ENCODE measurements around the gene ARHGAP23. TPM values are rescaled to one million over a fixed set of nuclear protein-coding genes. Genes with fewer than 3 reads are reported as not detected.
A peak's percentile ranks its signal among the peaks of the same experiment; 100 is the strongest.

The ARHGAP23 gene
- total RNA-seq, 1 donor from 2014 or later, result 25.6 TPM

DNA sequence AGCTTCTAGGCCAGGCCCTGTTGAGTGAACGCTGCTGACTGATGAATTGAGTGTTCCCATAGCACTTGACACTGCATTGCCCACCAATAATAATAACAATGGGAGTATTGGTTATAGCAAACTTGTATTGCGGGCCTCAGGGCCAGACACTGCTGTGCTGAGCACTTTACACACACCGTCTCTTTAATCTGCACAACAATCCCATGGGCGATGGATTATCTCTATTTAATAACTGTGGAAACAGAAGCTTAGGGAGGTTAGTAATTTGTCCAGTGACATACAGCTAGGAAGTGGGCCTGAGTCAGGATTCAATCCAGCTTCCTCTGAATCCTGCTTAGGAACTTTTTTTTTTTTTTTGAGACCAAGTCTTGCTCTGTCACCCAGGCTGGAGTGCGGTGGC, 11.2 kb downstream of the ARHGAP23 start:
- H3K4me1 ChIP-seq (ENCODE audit: control insufficient read depth in 3 of 3, insufficient read depth in 3 of 3, low read length in 3 of 3), result peaks cover 26 to 57% (median 55%) of the 10 kb centered on the region in 3 donors
- no peak overlapping the region for H3K9ac ChIP-seq (ENCODE audit: low read depth in 1 of 3, low read length in 3 of 3)
- H3K27me3 ChIP-seq (ENCODE audit: control insufficient read depth in 3 of 3, insufficient read depth in 3 of 3, low read length in 3 of 3), result no peaks in the 10 kb centered on the region
- H3K27ac ChIP-seq (ENCODE audit: low read depth, low read length), result no peak overlapping the region
- H3K36me3 ChIP-seq (ENCODE audit: control insufficient read depth in 3 of 3, insufficient read depth in 3 of 3, low read length in 3 of 3), result peaks cover 0 to 2% (median 0%) of the 10 kb centered on the region in 3 donors
- H3K4me3 ChIP-seq (ENCODE audit: low read length in 3 of 3), result no peak overlapping the region
- H3K9me3 ChIP-seq (ENCODE audit: control insufficient read depth in 3 of 3, low read length in 3 of 3), result no peaks in the 10 kb centered on the region

GRCh38 chr17:38440614-38441397, 12.5 kb downstream of the ARHGAP23 start:
- Histone ChIP-seq H3K9me3 (ENCODE audit: control insufficient read depth in 3 of 3, low read length in 3 of 3) (no peaks in the 10 kb centered on the region), H3K4me3 (ENCODE audit: low read length in 3 of 3) (peak overlapping the region in 2 of 3 donors; percentile 6 to 41), H3K27ac (ENCODE audit: low read depth, low read length) (peak overlapping the region; percentile 59), H3K27me3 (ENCODE audit: control insufficient read depth in 3 of 3, insufficient read depth in 3 of 3, low read length in 3 of 3) (no peaks in the 10 kb centered on the region), H3K36me3 (ENCODE audit: control insufficient read depth in 3 of 3, insufficient read depth in 3 of 3, low read length in 3 of 3) (peaks cover 0 to 2% (median 0%) of the 10 kb centered on the region in 3 donors), H3K4me1 (ENCODE audit: control insufficient read depth in 3 of 3, insufficient read depth in 3 of 3, low read length in 3 of 3) (peaks cover 26 to 59% (median 53%) of the 10 kb centered on the region in 3 donors), H3K9ac (ENCODE audit: low read depth in 1 of 3, low read length in 3 of 3) (peak overlapping the region in 2 of 3 donors; percentile 63 to 72)

- peaks cover 26 to 56% (median 49%) of the 10 kb centered on the region in 3 donors for H3K4me1 ChIP-seq (ENCODE audit: control insufficient read depth in 3 of 3, insufficient read depth in 3 of 3, low read length in 3 of 3)
- no peaks in the 10 kb centered on the region for H3K27me3 ChIP-seq (ENCODE audit: control insufficient read depth in 3 of 3, insufficient read depth in 3 of 3, low read length in 3 of 3)
- H3K36me3 ChIP-seq (ENCODE audit: control insufficient read depth in 3 of 3, insufficient read depth in 3 of 3, low read length in 3 of 3), result peaks cover 0 to 2% (median 0%) of the 10 kb centered on the region in 3 donors
- H3K4me3 ChIP-seq (ENCODE audit: low read length in 3 of 3), result peak overlapping the region in 2 of 3 donors; percentile 6 to 41
- no peaks in the 10 kb centered on the region for H3K9me3 ChIP-seq (ENCODE audit: control insufficient read depth in 3 of 3, low read length in 3 of 3)
- peak overlapping the region in 1 of 3 donors; percentile 72 for H3K9ac ChIP-seq (ENCODE audit: low read depth in 1 of 3, low read length in 3 of 3)
- H3K27ac ChIP-seq (ENCODE audit: low read depth, low read length), result peak overlapping the region; percentile 59
These were observed 13.3 kb downstream of the ARHGAP23 start for GRCh38 chr17:38441429-38442061.

- H3K27ac ChIP-seq (ENCODE audit: low read depth, low read length), result no peak overlapping the region
- H3K4me1 ChIP-seq (ENCODE audit: control insufficient read depth in 3 of 3, insufficient read depth in 3 of 3, low read length in 3 of 3), result peaks cover 26 to 56% (median 48%) of the 10 kb centered on the region in 3 donors
- peak overlapping the region in 1 of 3 donors; percentile 33 for H3K9ac ChIP-seq (ENCODE audit: low read depth in 1 of 3, low read length in 3 of 3)
- no peak overlapping the region for H3K4me3 ChIP-seq (ENCODE audit: low read length in 3 of 3)
- peaks cover 0 to 2% (median 0%) of the 10 kb centered on the region in 3 donors for H3K36me3 ChIP-seq (ENCODE audit: control insufficient read depth in 3 of 3, insufficient read depth in 3 of 3, low read length in 3 of 3)
- no peaks in the 10 kb centered on the region for H3K9me3 ChIP-seq (ENCODE audit: control insufficient read depth in 3 of 3, low read length in 3 of 3)
- no peaks in the 10 kb centered on the region for H3K27me3 ChIP-seq (ENCODE audit: control insufficient read depth in 3 of 3, insufficient read depth in 3 of 3, low read length in 3 of 3)
These were observed 14.3 kb downstream of the ARHGAP23 start for GRCh38 chr17:38442548-38442947.

- peak overlapping the region in 1 of 3 donors; percentile 60 for H3K9ac ChIP-seq (ENCODE audit: low read depth in 1 of 3, low read length in 3 of 3)
- H3K27ac ChIP-seq (ENCODE audit: low read depth, low read length), result no peak overlapping the region
- no peaks in the 10 kb centered on the region for H3K9me3 ChIP-seq (ENCODE audit: control insufficient read depth in 3 of 3, low read length in 3 of 3)
- H3K4me3 ChIP-seq (ENCODE audit: low read length in 3 of 3), result peak overlapping the region in 1 of 3 donors; percentile 56
- H3K4me1 ChIP-seq (ENCODE audit: control insufficient read depth in 3 of 3, insufficient read depth in 3 of 3, low read length in 3 of 3), result peaks cover 31 to 57% (median 52%) of the 10 kb centered on the region in 3 donors
- no peaks in the 10 kb centered on the region for H3K27me3 ChIP-seq (ENCODE audit: control insufficient read depth in 3 of 3, insufficient read depth in 3 of 3, low read length in 3 of 3)
- H3K36me3 ChIP-seq (ENCODE audit: control insufficient read depth in 3 of 3, insufficient read depth in 3 of 3, low read length in 3 of 3), result peaks cover 0 to 2% (median 0%) of the 10 kb centered on the region in 3 donors
These were observed 15.2 kb downstream of the ARHGAP23 start for GRCh38 chr17:38443356-38444031.

DNA sequence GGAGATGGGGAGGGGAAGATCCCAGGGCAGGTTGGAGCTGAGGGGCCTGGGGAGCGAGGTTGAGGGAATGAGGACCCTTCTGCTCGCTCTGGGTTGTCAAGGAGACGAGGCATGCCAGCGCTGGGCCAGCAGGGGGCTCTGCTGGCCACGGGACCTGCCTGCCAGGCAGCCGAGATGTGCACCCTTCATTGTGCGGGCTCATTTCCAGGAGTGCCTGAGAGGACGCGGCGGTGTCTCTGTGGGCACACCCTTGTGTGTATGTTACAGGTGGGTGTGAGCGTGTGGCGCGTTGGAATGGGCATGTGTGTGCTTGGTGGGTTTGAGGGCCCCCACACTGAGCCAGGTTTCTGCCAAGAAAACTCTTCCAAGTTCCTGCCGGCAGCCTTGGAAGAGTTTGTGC, 15.9 kb downstream of the ARHGAP23 start:
- peak overlapping the region in 2 of 3 donors; percentile 45 to 53 for H3K9ac ChIP-seq (ENCODE audit: low read depth in 1 of 3, low read length in 3 of 3)
- no peaks in the 10 kb centered on the region for H3K27me3 ChIP-seq (ENCODE audit: control insufficient read depth in 3 of 3, insufficient read depth in 3 of 3, low read length in 3 of 3)
- H3K4me3 ChIP-seq (ENCODE audit: low read length in 3 of 3), result peak overlapping the region in 2 of 3 donors; percentile 56 to 65
- H3K27ac ChIP-seq (ENCODE audit: low read depth, low read length), result no peak overlapping the region
- H3K9me3 ChIP-seq (ENCODE audit: control insufficient read depth in 3 of 3, low read length in 3 of 3), result no peaks in the 10 kb centered on the region
- peaks cover 0 to 2% (median 0%) of the 10 kb centered on the region in 3 donors for H3K36me3 ChIP-seq (ENCODE audit: control insufficient read depth in 3 of 3, insufficient read depth in 3 of 3, low read length in 3 of 3)
- H3K4me1 ChIP-seq (ENCODE audit: control insufficient read depth in 3 of 3, insufficient read depth in 3 of 3, low read length in 3 of 3), result peaks cover 31 to 56% (median 54%) of the 10 kb centered on the region in 3 donors

GRCh38 chr17:38447502-38448085, 19.3 kb downstream of the ARHGAP23 start:
- Histone ChIP-seq H3K9me3 (ENCODE audit: control insufficient read depth in 3 of 3, low read length in 3 of 3) (no peaks in the 10 kb centered on the region), H3K4me3 (ENCODE audit: low read length in 3 of 3) (no peak overlapping the region), H3K4me1 (ENCODE audit: control insufficient read depth in 3 of 3, insufficient read depth in 3 of 3, low read length in 3 of 3) (peaks cover 23 to 54% (median 54%) of the 10 kb centered on the region in 3 donors), H3K27me3 (ENCODE audit: control insufficient read depth in 3 of 3, insufficient read depth in 3 of 3, low read length in 3 of 3) (no peaks in the 10 kb centered on the region), H3K9ac (ENCODE audit: low read depth in 1 of 3, low read length in 3 of 3) (no peak overlapping the region), H3K27ac (ENCODE audit: low read depth, low read length) (peak overlapping the region; percentile 26), H3K36me3 (ENCODE audit: control insufficient read depth in 3 of 3, insufficient read depth in 3 of 3, low read length in 3 of 3) (no peaks in the 10 kb centered on the region)

GRCh38 chr17:38448208-38448771, 20.0 kb downstream of the ARHGAP23 start:
- no peak overlapping the region for H3K4me3 ChIP-seq (ENCODE audit: low read length in 3 of 3)
- peaks cover 0 to 6% (median 0%) of the 10 kb centered on the region in 3 donors for H3K27me3 ChIP-seq (ENCODE audit: control insufficient read depth in 3 of 3, insufficient read depth in 3 of 3, low read length in 3 of 3)
- peak overlapping the region; percentile 26 for H3K27ac ChIP-seq (ENCODE audit: low read depth, low read length)
- peaks cover 29 to 54% (median 52%) of the 10 kb centered on the region in 3 donors for H3K4me1 ChIP-seq (ENCODE audit: control insufficient read depth in 3 of 3, insufficient read depth in 3 of 3, low read length in 3 of 3)
- H3K9me3 ChIP-seq (ENCODE audit: control insufficient read depth in 3 of 3, low read length in 3 of 3), result no peaks in the 10 kb centered on the region
- H3K9ac ChIP-seq (ENCODE audit: low read depth in 1 of 3, low read length in 3 of 3), result no peak overlapping the region
- H3K36me3 ChIP-seq (ENCODE audit: control insufficient read depth in 3 of 3, insufficient read depth in 3 of 3, low read length in 3 of 3), result no peaks in the 10 kb centered on the region

- peaks cover 26 to 49% (median 47%) of the 10 kb centered on the region in 3 donors for H3K4me1 ChIP-seq (ENCODE audit: control insufficient read depth in 3 of 3, insufficient read depth in 3 of 3, low read length in 3 of 3)
- H3K27me3 ChIP-seq (ENCODE audit: control insufficient read depth in 3 of 3, insufficient read depth in 3 of 3, low read length in 3 of 3), result peaks cover 0 to 6% (median 0%) of the 10 kb centered on the region in 3 donors
- no peaks in the 10 kb centered on the region for H3K9me3 ChIP-seq (ENCODE audit: control insufficient read depth in 3 of 3, low read length in 3 of 3)
- H3K9ac ChIP-seq (ENCODE audit: low read depth in 1 of 3, low read length in 3 of 3), result no peak overlapping the region
- H3K27ac ChIP-seq (ENCODE audit: low read depth, low read length), result peak overlapping the region; percentile 51
- H3K4me3 ChIP-seq (ENCODE audit: low read length in 3 of 3), result no peak overlapping the region
- no peaks in the 10 kb centered on the region for H3K36me3 ChIP-seq (ENCODE audit: control insufficient read depth in 3 of 3, insufficient read depth in 3 of 3, low read length in 3 of 3)
These were observed 21.1 kb downstream of the ARHGAP23 start for GRCh38 chr17:38449364-38449763.
